ENCODE measurements around the gene TRIM17.

TRIM17 gene

DNA sequence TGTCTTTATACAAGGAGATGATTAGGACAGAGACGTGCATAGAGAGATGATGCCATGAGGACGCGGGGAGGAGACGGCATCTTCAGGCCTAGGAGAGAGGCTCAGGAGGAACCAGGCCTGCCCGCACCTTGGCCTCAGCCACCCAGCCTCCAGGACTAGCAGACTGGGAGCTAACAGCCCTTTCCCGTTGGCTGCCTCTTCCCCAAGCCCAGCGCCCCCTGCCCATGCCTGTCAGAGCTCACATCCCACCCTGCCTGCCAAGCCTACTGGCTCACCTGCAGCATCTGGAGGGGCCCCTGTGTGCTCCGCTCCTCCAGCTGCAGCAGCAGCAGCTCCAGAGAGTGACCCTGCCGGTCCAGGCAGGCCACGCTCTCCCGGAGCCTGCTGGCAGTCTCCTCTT lies 6.0 kb downstream of the TRIM17 start:
- DNase-seq (no peak), ATAC-seq (ENCODE audit: insufficient read depth, low read depth) (no peak)
- H4K20me1 ChIP-seq (ENCODE audit: insufficient read depth, low read length) = peaks cover 13% of the 10 kb centered on the region
- H3K9me3 ChIP-seq (ENCODE audit: insufficient read depth, low read length, severe bottlenecking) = no peaks in the 10 kb centered on the region
- peaks cover 26% of the 10 kb centered on the region for H3K79me2 ChIP-seq (ENCODE audit: insufficient read depth, low read length)
- no peak overlapping the region for H3K4me2 ChIP-seq (ENCODE audit: insufficient read depth, low read length)
- TF ChIP-seq EZH2 (IDR thresholded peaks at IDR 0.05; ENCODE audit: borderline replicate concordance, low read depth, low read length, severe bottlenecking) = no peak
- TF ChIP-seq, protein P1, sequence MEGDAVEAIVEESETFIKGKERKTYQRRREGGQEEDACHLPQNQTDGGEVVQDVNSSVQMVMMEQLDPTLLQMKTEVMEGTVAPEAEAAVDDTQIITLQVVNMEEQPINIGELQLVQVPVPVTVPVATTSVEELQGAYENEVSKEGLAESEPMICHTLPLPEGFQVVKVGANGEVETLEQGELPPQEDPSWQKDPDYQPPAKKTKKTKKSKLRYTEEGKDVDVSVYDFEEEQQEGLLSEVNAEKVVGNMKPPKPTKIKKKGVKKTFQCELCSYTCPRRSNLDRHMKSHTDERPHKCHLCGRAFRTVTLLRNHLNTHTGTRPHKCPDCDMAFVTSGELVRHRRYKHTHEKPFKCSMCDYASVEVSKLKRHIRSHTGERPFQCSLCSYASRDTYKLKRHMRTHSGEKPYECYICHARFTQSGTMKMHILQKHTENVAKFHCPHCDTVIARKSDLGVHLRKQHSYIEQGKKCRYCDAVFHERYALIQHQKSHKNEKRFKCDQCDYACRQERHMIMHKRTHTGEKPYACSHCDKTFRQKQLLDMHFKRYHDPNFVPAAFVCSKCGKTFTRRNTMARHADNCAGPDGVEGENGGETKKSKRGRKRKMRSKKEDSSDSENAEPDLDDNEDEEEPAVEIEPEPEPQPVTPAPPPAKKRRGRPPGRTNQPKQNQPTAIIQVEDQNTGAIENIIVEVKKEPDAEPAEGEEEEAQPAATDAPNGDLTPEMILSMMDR (IDR thresholded peaks at IDR 0.05; ENCODE audit: borderline replicate concordance, extremely low read depth, low read length, poor library complexity, severe bottlenecking) = no peak
- no peak overlapping the region for H2AFZ ChIP-seq (ENCODE audit: low read depth, low read length)
- H3K27me3 ChIP-seq (ENCODE audit: insufficient read depth, low read length, poor library complexity) = no peaks in the 10 kb centered on the region
- peaks cover 20% of the 10 kb centered on the region for H3K4me1 ChIP-seq (ENCODE audit: insufficient read depth, low read length)
- no peak overlapping the region for H3K4me3 ChIP-seq (ENCODE audit: low read depth in 1 of 2, low read length in 2 of 2)
- H3K27ac ChIP-seq (ENCODE audit: low read length) = no peak overlapping the region
- H3K9ac ChIP-seq (ENCODE audit: low read depth, low read length) = no peak overlapping the region
- H3K36me3 ChIP-seq (ENCODE audit: insufficient read depth, low read length) = peaks cover 7% of the 10 kb centered on the region; the same call in 1 of the 2 replicates

DNA sequence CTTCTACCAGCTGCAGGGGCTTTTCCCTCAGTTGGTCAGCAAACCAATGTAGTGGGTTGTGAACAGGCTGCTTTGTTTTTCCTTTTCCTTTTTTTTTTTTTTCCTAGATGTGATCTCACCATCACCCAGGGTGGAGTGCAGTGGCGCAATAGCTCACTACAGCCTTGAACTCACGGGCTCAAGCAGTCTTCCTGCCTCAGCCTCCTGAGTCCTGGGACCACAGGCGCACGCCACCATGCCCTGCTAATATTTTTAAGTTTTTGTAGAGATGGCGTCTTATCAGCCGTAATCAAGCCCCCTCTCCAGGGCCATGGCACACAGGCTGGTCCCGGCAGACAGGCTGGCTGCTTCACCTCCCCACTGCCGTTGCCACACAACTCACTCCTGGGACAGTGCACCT lies 6.6 kb downstream of the TRIM17 start:
- TF ChIP-seq EZH2 (IDR thresholded peaks at IDR 0.05; ENCODE audit: borderline replicate concordance, low read depth, low read length, severe bottlenecking) = no peak
- TF ChIP-seq, protein P1 (IDR thresholded peaks at IDR 0.05; ENCODE audit: borderline replicate concordance, extremely low read depth, low read length, poor library complexity, severe bottlenecking) = no peak
- H3K27ac ChIP-seq (ENCODE audit: low read length) = no peak overlapping the region
- ATAC-seq (ENCODE audit: insufficient read depth, low read depth) = no peak

DNA sequence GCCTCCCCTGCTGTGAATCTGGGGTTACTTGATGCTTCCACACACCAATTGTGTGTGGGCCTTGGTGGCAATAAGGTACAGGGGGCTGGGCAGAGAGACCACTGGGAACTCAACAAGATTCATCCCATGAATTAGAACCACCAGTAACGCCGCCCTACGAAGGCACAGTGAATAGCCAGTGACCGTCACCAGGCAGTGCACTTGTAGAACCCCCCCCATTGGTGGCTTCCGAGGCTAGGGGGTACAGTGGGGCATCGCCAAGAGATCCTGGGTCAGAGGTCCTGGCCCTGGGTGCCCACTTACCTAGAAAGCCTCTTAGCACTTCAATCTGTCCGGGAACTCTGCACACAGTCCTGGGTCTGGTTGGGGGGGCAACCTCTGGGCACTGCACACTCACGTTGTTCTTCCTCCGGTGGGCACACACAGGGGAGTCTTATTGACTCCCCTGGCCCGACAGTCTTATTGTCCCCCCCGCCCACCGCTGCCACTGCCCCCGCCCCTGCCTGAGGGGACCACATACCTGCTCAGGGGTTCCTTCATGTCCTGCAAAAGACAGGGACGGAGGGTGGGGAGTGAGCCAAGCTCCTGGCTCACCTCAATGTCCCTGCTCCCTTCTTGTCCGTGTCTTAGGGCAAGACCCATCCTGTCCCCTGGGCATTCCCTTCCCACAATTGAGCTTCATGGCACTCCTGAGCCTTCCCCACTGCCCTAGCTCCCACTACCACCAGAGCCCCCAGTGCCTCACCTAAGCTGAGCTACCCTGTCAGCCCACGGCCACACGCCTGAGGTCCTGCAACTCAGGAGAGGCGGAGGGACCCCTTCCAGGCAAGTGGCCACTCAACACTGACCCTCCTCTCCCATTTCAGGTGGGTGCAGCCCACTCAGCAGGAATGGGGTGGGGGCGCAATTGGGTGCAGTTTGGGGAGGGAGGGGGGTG lies 7.5 kb downstream of the TRIM17 start:
- Histone ChIP-seq H3K9me3 (ENCODE audit: insufficient read depth, low read length, severe bottlenecking) (no peaks in the 10 kb centered on the region), H3K4me3 (ENCODE audit: low read depth in 1 of 2, low read length in 2 of 2) (no peak overlapping the region), H3K27me3 (ENCODE audit: insufficient read depth, low read length, poor library complexity) (no peaks in the 10 kb centered on the region), H3K27ac (ENCODE audit: low read length) (no peak overlapping the region), H3K4me1 (ENCODE audit: insufficient read depth, low read length) (peaks cover 35% of the 10 kb centered on the region), H3K4me2 (ENCODE audit: insufficient read depth, low read length) (peak overlapping the region; percentile 99), H3K79me2 (ENCODE audit: insufficient read depth, low read length) (peaks cover 41% of the 10 kb centered on the region), H4K20me1 (ENCODE audit: insufficient read depth, low read length) (peaks cover 29% of the 10 kb centered on the region), H2AFZ (ENCODE audit: low read depth, low read length) (no peak overlapping the region), H3K9ac (ENCODE audit: low read depth, low read length) (no peak overlapping the region), H3K36me3 (ENCODE audit: insufficient read depth, low read length) (peaks cover 21% of the 10 kb centered on the region)
- DNase-seq = no peak
- TF ChIP-seq, protein P1 (IDR thresholded peaks at IDR 0.05; ENCODE audit: borderline replicate concordance, extremely low read depth, low read length, poor library complexity, severe bottlenecking) = no peak
- TF ChIP-seq EZH2 (IDR thresholded peaks at IDR 0.05; ENCODE audit: borderline replicate concordance, low read depth, low read length, severe bottlenecking) = no peak
- ATAC-seq (ENCODE audit: insufficient read depth, low read depth) = no peak

More for the DNA sequence above, 6.6 kb downstream of the TRIM17 start:
- peaks cover 13% of the 10 kb centered on the region; the same call in 1 of the 2 replicates for H3K36me3 ChIP-seq (ENCODE audit: insufficient read depth, low read length)
- H3K4me3 ChIP-seq (ENCODE audit: low read depth in 1 of 2, low read length in 2 of 2) = no peak overlapping the region
- no peak overlapping the region for H2AFZ ChIP-seq (ENCODE audit: low read depth, low read length)
- H3K4me2 ChIP-seq (ENCODE audit: insufficient read depth, low read length) = no peak overlapping the region
- H3K9me3 ChIP-seq (ENCODE audit: insufficient read depth, low read length, severe bottlenecking) = no peaks in the 10 kb centered on the region
- H3K4me1 ChIP-seq (ENCODE audit: insufficient read depth, low read length) = peaks cover 26% of the 10 kb centered on the region
- peaks cover 32% of the 10 kb centered on the region for H3K79me2 ChIP-seq (ENCODE audit: insufficient read depth, low read length)
- DNase-seq = no peak
- no peaks in the 10 kb centered on the region for H3K27me3 ChIP-seq (ENCODE audit: insufficient read depth, low read length, poor library complexity)
- peaks cover 20% of the 10 kb centered on the region for H4K20me1 ChIP-seq (ENCODE audit: insufficient read depth, low read length)
- no peak overlapping the region for H3K9ac ChIP-seq (ENCODE audit: low read depth, low read length)
